ENCODE data around the gene KRT84. TPM values are rescaled to one million over a fixed set of nuclear protein-coding genes. Genes with fewer than 3 reads are reported as not detected.

KRT84 gene
- total RNA-seq, 1 experiment from 2014 or later, result not detected

- TF ChIP-seq, protein P1, sequence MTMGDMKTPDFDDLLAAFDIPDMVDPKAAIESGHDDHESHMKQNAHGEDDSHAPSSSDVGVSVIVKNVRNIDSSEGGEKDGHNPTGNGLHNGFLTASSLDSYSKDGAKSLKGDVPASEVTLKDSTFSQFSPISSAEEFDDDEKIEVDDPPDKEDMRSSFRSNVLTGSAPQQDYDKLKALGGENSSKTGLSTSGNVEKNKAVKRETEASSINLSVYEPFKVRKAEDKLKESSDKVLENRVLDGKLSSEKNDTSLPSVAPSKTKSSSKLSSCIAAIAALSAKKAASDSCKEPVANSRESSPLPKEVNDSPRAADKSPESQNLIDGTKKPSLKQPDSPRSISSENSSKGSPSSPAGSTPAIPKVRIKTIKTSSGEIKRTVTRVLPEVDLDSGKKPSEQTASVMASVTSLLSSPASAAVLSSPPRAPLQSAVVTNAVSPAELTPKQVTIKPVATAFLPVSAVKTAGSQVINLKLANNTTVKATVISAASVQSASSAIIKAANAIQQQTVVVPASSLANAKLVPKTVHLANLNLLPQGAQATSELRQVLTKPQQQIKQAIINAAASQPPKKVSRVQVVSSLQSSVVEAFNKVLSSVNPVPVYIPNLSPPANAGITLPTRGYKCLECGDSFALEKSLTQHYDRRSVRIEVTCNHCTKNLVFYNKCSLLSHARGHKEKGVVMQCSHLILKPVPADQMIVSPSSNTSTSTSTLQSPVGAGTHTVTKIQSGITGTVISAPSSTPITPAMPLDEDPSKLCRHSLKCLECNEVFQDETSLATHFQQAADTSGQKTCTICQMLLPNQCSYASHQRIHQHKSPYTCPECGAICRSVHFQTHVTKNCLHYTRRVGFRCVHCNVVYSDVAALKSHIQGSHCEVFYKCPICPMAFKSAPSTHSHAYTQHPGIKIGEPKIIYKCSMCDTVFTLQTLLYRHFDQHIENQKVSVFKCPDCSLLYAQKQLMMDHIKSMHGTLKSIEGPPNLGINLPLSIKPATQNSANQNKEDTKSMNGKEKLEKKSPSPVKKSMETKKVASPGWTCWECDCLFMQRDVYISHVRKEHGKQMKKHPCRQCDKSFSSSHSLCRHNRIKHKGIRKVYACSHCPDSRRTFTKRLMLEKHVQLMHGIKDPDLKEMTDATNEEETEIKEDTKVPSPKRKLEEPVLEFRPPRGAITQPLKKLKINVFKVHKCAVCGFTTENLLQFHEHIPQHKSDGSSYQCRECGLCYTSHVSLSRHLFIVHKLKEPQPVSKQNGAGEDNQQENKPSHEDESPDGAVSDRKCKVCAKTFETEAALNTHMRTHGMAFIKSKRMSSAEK (CRISPR knock-in tag; IDR thresholded peaks at IDR 0.05; ENCODE audit: borderline replicate concordance), result no peak
- TF ChIP-seq SP1 (CRISPR knock-in tag; conservative IDR thresholded peaks at IDR 0.05) (no peak), MAX (CRISPR knock-in tag; IDR thresholded peaks at IDR 0.05) (no peak), NFE2L1 (CRISPR knock-in tag; IDR thresholded peaks at IDR 0.05) (no peak), SOX15 (CRISPR knock-in tag; IDR thresholded peaks at IDR 0.05) (no peak), ZSCAN18 (CRISPR knock-in tag; IDR thresholded peaks at IDR 0.05) (no peak), FOXK1 (CRISPR knock-in tag; IDR thresholded peaks at IDR 0.05) (no peak)
- TF ChIP-seq, protein P2, sequence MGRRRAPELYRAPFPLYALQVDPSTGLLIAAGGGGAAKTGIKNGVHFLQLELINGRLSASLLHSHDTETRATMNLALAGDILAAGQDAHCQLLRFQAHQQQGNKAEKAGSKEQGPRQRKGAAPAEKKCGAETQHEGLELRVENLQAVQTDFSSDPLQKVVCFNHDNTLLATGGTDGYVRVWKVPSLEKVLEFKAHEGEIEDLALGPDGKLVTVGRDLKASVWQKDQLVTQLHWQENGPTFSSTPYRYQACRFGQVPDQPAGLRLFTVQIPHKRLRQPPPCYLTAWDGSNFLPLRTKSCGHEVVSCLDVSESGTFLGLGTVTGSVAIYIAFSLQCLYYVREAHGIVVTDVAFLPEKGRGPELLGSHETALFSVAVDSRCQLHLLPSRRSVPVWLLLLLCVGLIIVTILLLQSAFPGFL (CRISPR knock-in tag; IDR thresholded peaks at IDR 0.05; ENCODE audit: borderline replicate concordance), result no peak
Measured at GRCh38 chr12:52387859-52388258, 2.4 kb upstream of the KRT84 start (continued).

DNA sequence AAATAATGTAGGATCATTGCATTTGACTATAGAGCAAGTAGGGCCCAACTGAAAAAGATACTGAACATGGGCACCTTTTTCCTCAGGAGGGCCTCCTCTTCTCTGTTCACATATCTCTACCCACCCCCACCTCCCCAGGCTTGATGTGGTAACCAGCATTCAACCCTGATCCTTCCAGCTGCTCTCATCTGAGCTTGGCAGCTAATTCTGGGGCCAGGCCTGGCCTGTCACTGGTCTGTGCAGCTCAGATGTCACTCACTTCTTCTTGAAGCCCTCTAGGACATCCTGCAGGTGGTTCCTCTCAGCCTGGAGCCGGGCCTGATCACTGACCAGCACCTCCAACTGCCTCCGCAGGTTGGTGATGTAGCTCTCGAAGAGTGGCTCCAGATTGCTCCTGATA lies 2.1 kb downstream of the KRT84 start:
- H3K27me3 Mint-ChIP-seq (ENCODE audit: low read depth), result no peaks in the 10 kb centered on the region; the same call in 1 of the 2 replicates
- no peak for ATAC-seq
- H3K27ac Mint-ChIP-seq, result no peak overlapping the region
- H3K36me3 Mint-ChIP-seq, result no peaks in the 10 kb centered on the region
- ChIA-PET CTCF (interaction anchor here (1.0 to 4.1 kb wide), 5 partner anchors 11 to 496 kb away, joined by 3 to 24 read pairs (median 5); no protein-coding TSS in a partner anchor), POLR2A (interaction anchor here (0.7 kb wide), 1 partner anchor 496 kb away, joined by 3 read pairs; no protein-coding TSS in a partner anchor)
- H3K9me3 Mint-ChIP-seq, result no peaks in the 10 kb centered on the region
- no peaks in the 10 kb centered on the region for H3K4me1 Mint-ChIP-seq
- no peak overlapping the region for H3K4me3 Mint-ChIP-seq
- no peak for DNase-seq (ENCODE audit: low spot score)
- no peak for TF ChIP-seq FOXP1 (CRISPR knock-in tag; IDR thresholded peaks at IDR 0.05; ENCODE audit: borderline replicate concordance)
- TF ChIP-seq, protein P3, sequence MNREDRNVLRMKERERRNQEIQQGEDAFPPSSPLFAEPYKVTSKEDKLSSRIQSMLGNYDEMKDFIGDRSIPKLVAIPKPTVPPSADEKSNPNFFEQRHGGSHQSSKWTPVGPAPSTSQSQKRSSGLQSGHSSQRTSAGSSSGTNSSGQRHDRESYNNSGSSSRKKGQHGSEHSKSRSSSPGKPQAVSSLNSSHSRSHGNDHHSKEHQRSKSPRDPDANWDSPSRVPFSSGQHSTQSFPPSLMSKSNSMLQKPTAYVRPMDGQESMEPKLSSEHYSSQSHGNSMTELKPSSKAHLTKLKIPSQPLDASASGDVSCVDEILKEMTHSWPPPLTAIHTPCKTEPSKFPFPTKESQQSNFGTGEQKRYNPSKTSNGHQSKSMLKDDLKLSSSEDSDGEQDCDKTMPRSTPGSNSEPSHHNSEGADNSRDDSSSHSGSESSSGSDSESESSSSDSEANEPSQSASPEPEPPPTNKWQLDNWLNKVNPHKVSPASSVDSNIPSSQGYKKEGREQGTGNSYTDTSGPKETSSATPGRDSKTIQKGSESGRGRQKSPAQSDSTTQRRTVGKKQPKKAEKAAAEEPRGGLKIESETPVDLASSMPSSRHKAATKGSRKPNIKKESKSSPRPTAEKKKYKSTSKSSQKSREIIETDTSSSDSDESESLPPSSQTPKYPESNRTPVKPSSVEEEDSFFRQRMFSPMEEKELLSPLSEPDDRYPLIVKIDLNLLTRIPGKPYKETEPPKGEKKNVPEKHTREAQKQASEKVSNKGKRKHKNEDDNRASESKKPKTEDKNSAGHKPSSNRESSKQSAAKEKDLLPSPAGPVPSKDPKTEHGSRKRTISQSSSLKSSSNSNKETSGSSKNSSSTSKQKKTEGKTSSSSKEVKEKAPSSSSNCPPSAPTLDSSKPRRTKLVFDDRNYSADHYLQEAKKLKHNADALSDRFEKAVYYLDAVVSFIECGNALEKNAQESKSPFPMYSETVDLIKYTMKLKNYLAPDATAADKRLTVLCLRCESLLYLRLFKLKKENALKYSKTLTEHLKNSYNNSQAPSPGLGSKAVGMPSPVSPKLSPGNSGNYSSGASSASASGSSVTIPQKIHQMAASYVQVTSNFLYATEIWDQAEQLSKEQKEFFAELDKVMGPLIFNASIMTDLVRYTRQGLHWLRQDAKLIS (CRISPR knock-in tag; IDR thresholded peaks at IDR 0.05; ENCODE audit: borderline replicate concordance), result no peak
- no peak for TF ChIP-seq CREM (CRISPR knock-in tag; IDR thresholded peaks at IDR 0.05)
- TF ChIP-seq NFYB (CRISPR knock-in tag; conservative IDR thresholded peaks at IDR 0.05; ENCODE audit: low read depth), result no peak
- no peak for TF ChIP-seq MYBL2 (CRISPR knock-in tag; IDR thresholded peaks at IDR 0.05)
- TF ChIP-seq ZNF138 (CRISPR knock-in tag; conservative IDR thresholded peaks at IDR 0.05), result no peak
- TF ChIP-seq, protein P4, sequence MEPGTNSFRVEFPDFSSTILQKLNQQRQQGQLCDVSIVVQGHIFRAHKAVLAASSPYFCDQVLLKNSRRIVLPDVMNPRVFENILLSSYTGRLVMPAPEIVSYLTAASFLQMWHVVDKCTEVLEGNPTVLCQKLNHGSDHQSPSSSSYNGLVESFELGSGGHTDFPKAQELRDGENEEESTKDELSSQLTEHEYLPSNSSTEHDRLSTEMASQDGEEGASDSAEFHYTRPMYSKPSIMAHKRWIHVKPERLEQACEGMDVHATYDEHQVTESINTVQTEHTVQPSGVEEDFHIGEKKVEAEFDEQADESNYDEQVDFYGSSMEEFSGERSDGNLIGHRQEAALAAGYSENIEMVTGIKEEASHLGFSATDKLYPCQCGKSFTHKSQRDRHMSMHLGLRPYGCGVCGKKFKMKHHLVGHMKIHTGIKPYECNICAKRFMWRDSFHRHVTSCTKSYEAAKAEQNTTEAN (CRISPR knock-in tag; IDR thresholded peaks at IDR 0.05), result no peak
- TF ChIP-seq E2F5 (CRISPR knock-in tag; IDR thresholded peaks at IDR 0.05), result no peak
- no peak for TF ChIP-seq SP1 (CRISPR knock-in tag; conservative IDR thresholded peaks at IDR 0.05)
- no peak for TF ChIP-seq GTF2I (CRISPR knock-in tag; conservative IDR thresholded peaks at IDR 0.05)
- no peak for TF ChIP-seq TCF7 (CRISPR knock-in tag; IDR thresholded peaks at IDR 0.05; ENCODE audit: low read depth)
- TF ChIP-seq TEAD4 (CRISPR knock-in tag; IDR thresholded peaks at IDR 0.05), result no peak
- no peak for TF ChIP-seq ESRRA (CRISPR knock-in tag; IDR thresholded peaks at IDR 0.05; ENCODE audit: borderline replicate concordance)
- TF ChIP-seq JAZF1 (CRISPR knock-in tag; IDR thresholded peaks at IDR 0.05), result no peak
- no peak for TF ChIP-seq NR1H2 (CRISPR knock-in tag; IDR thresholded peaks at IDR 0.05)
- no peak for TF ChIP-seq NFE2L1 (CRISPR knock-in tag; IDR thresholded peaks at IDR 0.05)
- TF ChIP-seq, protein P5, sequence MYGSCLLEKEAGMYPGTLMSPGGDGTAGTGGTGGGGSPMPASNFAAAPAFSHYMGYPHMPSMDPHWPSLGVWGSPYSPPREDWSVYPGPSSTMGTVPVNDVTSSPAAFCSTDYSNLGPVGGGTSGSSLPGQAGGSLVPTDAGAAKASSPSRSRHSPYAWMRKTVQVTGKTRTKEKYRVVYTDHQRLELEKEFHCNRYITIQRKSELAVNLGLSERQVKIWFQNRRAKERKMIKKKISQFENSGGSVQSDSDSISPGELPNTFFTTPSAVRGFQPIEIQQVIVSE (CRISPR knock-in tag; IDR thresholded peaks at IDR 0.05; ENCODE audit: borderline replicate concordance), result no peak

Measured in WTC11 (cell line).